GM23338 (cell line): Measurements from ENCODE around the gene AGO1. TPM values are rescaled to one million over a fixed set of nuclear protein-coding genes. Genes with fewer than 3 reads are reported as not detected.

Source experiments
- ATAC-seq: fragments of 200-7000 bp; cut with Tn5 transposase; 3 replicates; pipeline ENCODE4 v1.9.1; 2020
- DNase-seq: peaks from one replicate; pipeline ENCODE4 v3.0.0-alpha.2; 2015; ENCODE audit warnings: low spot score
- H2AFZ ChIP-seq: fragments of 200-600 bp; sonication (generic); 2 replicates; pipeline ENCODE4 v1.8.0; 2016; ENCODE audit warnings: antibody characterized with exemption, mild to moderate bottlenecking, moderate library complexity
- H3F3A ChIP-seq: fragments of 200-600 bp; sonication (generic); replicated peaks from 2 replicates; pipeline ENCODE4 v1.8.0; 2017; ENCODE audit warnings: antibody characterized with exemption, mixed run types, low read depth
- H3K27ac ChIP-seq: fragments of 200-600 bp; sonication (generic); 2 replicates; pipeline ENCODE4 v1.6.1; 2016; ENCODE audit warnings: low read depth
- H3K27me3 ChIP-seq: fragments of 200-600 bp; sonication (generic); 2 replicates; pipeline ENCODE4 v1.8.0; 2016; ENCODE audit warnings: mild to moderate bottlenecking, mixed run types, moderate library complexity; ENCODE audit not compliant: insufficient read depth
- H3K36me3 ChIP-seq: fragments of 200-600 bp; sonication (generic); 2 replicates; pipeline ENCODE4 v1.8.0; 2016; ENCODE audit warnings: mild to moderate bottlenecking; ENCODE audit not compliant: insufficient read depth
- H3K4me1 ChIP-seq: fragments of 200-600 bp; sonication (generic); 2 replicates; pipeline ENCODE4 v1.8.0; 2016; ENCODE audit warnings: mild to moderate bottlenecking, moderate library complexity; ENCODE audit not compliant: insufficient read depth
- H3K4me2 ChIP-seq: fragments of 200-600 bp; sonication (generic); 2 replicates; pipeline ENCODE4 v1.7.1; 2017; ENCODE audit warnings: mixed run types
- H3K4me3 ChIP-seq: fragments of 200-600 bp; sonication (generic); 2 replicates; pipeline ENCODE4 v1.6.1; 2016; ENCODE audit warnings: mixed run types
- H3K79me2 ChIP-seq: fragments of 200-600 bp; sonication (generic); replicated peaks from 2 replicates; pipeline ENCODE4 v1.8.0; 2017; ENCODE audit warnings: mild to moderate bottlenecking; ENCODE audit not compliant: insufficient read depth
- H3K9me2 ChIP-seq: fragments of 200-600 bp; sonication (generic); 2 replicates; pipeline ENCODE4 v1.8.0; 2017; ENCODE audit not compliant: insufficient read depth
- H4K20me1 ChIP-seq: fragments of 200-600 bp; sonication (generic); replicated peaks from 2 replicates; pipeline ENCODE4 v1.8.0; 2017; ENCODE audit warnings: mild to moderate bottlenecking; ENCODE audit not compliant: insufficient read depth
- H3K27ac Mint-ChIP-seq: 2 replicates; pipeline ENCODE4 v1.8.0; 2020; ENCODE audit warnings: inconsistent platforms, mild to moderate bottlenecking, moderate library complexity, mixed read lengths
- H3K27me3 Mint-ChIP-seq: 3 replicates; pipeline ENCODE4 v1.8.0; 2022; ENCODE audit warnings: low read depth, mild to moderate bottlenecking, moderate library complexity, mixed read lengths, inconsistent platforms; ENCODE audit not compliant: insufficient read depth, poor library complexity
- H3K36me3 Mint-ChIP-seq: 3 replicates; pipeline ENCODE4 v1.8.0; 2021; ENCODE audit warnings: low read depth, mild to moderate bottlenecking, inconsistent platforms, moderate library complexity, mixed read lengths
- H3K4me1 Mint-ChIP-seq: 3 replicates; pipeline ENCODE4 v1.8.0; 2020; ENCODE audit warnings: mild to moderate bottlenecking, inconsistent platforms, mixed read lengths
- H3K4me3 Mint-ChIP-seq: 3 replicates; pipeline ENCODE4 v1.8.0; 2021; ENCODE audit warnings: moderate library complexity, mild to moderate bottlenecking, inconsistent platforms, mixed read lengths
- H3K9me3 Mint-ChIP-seq: 3 replicates; pipeline ENCODE4 v1.8.0; 2020; ENCODE audit warnings: moderate library complexity, mild to moderate bottlenecking, inconsistent platforms, mixed read lengths
- CREB1 ChIP-seq: fragments of 250-450 bp; sonication (Bioruptor Pico); IDR thresholded peaks from 2 replicates; pipeline ENCODE4 v1.5.0; 2020; ENCODE audit warnings: low read depth, mild to moderate bottlenecking, moderate library complexity
- ETS1 ChIP-seq: IDR thresholded peaks from 2 replicates; pipeline ENCODE4 v1.6.1; 2016; ENCODE audit warnings: antibody characterized with exemption
- JUNB ChIP-seq: IDR thresholded peaks from one replicate; pipeline ENCODE4 v1.6.1; 2016; ENCODE audit warnings: antibody characterized with exemption; ENCODE audit not compliant: unreplicated experiment
- ZNF331 ChIP-seq: fragments of 250-450 bp; sonication (Bioruptor Pico); IDR thresholded peaks from 2 replicates; pipeline ENCODE4 v1.5.0; 2020; ENCODE audit warnings: low read depth, mild to moderate bottlenecking, moderate library complexity
- polyA plus RNA-seq: library from polyadenylated mRNA; unstranded; fragments of >200 nt; fragmentation: Nextera tagmentation; extraction: Ambion mirVana; gene quantifications from 2 replicates; pipeline ENCODE4 v1.2.1, GENCODE V29; 2016
- total RNA-seq: library from RNA; depleted of rRNA; stranded (reverse); fragments of >200 nt; shearing (Covaris generic); gene quantifications from 2 replicates; pipeline ENCODE4 v1.2.3, GENCODE V29; 2014
- TF ChIP-seq, protein P1 (sequence below): fragments of 250-450 bp; sonication (Bioruptor Pico); IDR thresholded peaks from 2 replicates; pipeline ENCODE4 v1.5.0; 2020; ENCODE audit warnings: mild to moderate bottlenecking, moderate library complexity

Gene AGO1
- total and polyA plus RNA-seq, 2 experiments from 2014 or later = 10.6 to 65.1 TPM

DNA sequence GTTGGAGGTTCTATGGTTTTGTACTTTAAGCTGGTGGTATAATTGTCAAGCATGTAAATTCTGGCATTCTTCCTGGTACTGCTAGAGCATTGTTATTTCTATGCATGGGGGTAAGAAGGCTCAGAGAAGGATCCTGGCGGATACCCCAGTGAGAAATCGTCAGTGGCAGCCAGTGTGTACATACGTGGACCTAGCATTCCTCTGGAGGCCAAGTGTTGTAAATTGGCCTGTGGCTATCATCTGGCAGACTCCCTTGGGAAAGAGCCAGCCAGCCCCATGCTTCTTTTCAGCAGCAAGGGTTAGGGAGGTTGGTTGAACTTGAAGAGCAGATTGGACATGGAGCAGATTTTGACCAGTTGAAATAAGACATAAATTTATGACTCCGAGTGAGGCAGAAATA is 42.7 kb downstream of the AGO1 start:
- no peak overlapping the region for H3K27ac ChIP-seq
- ATAC-seq = no peak

More for the DNA sequence above, 42.7 kb downstream of the AGO1 start:
- Mint-ChIP-seq H3K4me1 (peaks cover 9% of the 10 kb centered on the region), H3K36me3 (peaks cover 16% of the 10 kb centered on the region), H3K27me3 (peaks cover 5% of the 10 kb centered on the region), H3K4me3 (no peak overlapping the region), H3K9me3 (no peaks in the 10 kb centered on the region), H3K27ac (no peak overlapping the region)
- H4K20me1 ChIP-seq = peaks cover 11% of the 10 kb centered on the region; the same call in 1 of the 2 replicates
- no peak overlapping the region for H3K4me3 ChIP-seq
- peaks cover 10% of the 10 kb centered on the region for H3K4me1 ChIP-seq
- 0 out of 2 replicates have a peak, but pooled peaks cover 8% of the 10 kb centered on the region for H3F3A ChIP-seq
- H3K27me3 ChIP-seq = no peaks in the 10 kb centered on the region
- no peaks in the 10 kb centered on the region for H3K79me2 ChIP-seq
- DNase-seq = no peak
- no peak overlapping the region for H2AFZ ChIP-seq
- peaks cover 6% of the 10 kb centered on the region; the same call in 1 of the 2 replicates for H3K36me3 ChIP-seq
- H3K4me2 ChIP-seq = no peak overlapping the region
- TF ChIP-seq CREB1 (no peak), ZNF331 (no peak), JUNB (no peak), ETS1 (no peak)
- TF ChIP-seq, protein P1, sequence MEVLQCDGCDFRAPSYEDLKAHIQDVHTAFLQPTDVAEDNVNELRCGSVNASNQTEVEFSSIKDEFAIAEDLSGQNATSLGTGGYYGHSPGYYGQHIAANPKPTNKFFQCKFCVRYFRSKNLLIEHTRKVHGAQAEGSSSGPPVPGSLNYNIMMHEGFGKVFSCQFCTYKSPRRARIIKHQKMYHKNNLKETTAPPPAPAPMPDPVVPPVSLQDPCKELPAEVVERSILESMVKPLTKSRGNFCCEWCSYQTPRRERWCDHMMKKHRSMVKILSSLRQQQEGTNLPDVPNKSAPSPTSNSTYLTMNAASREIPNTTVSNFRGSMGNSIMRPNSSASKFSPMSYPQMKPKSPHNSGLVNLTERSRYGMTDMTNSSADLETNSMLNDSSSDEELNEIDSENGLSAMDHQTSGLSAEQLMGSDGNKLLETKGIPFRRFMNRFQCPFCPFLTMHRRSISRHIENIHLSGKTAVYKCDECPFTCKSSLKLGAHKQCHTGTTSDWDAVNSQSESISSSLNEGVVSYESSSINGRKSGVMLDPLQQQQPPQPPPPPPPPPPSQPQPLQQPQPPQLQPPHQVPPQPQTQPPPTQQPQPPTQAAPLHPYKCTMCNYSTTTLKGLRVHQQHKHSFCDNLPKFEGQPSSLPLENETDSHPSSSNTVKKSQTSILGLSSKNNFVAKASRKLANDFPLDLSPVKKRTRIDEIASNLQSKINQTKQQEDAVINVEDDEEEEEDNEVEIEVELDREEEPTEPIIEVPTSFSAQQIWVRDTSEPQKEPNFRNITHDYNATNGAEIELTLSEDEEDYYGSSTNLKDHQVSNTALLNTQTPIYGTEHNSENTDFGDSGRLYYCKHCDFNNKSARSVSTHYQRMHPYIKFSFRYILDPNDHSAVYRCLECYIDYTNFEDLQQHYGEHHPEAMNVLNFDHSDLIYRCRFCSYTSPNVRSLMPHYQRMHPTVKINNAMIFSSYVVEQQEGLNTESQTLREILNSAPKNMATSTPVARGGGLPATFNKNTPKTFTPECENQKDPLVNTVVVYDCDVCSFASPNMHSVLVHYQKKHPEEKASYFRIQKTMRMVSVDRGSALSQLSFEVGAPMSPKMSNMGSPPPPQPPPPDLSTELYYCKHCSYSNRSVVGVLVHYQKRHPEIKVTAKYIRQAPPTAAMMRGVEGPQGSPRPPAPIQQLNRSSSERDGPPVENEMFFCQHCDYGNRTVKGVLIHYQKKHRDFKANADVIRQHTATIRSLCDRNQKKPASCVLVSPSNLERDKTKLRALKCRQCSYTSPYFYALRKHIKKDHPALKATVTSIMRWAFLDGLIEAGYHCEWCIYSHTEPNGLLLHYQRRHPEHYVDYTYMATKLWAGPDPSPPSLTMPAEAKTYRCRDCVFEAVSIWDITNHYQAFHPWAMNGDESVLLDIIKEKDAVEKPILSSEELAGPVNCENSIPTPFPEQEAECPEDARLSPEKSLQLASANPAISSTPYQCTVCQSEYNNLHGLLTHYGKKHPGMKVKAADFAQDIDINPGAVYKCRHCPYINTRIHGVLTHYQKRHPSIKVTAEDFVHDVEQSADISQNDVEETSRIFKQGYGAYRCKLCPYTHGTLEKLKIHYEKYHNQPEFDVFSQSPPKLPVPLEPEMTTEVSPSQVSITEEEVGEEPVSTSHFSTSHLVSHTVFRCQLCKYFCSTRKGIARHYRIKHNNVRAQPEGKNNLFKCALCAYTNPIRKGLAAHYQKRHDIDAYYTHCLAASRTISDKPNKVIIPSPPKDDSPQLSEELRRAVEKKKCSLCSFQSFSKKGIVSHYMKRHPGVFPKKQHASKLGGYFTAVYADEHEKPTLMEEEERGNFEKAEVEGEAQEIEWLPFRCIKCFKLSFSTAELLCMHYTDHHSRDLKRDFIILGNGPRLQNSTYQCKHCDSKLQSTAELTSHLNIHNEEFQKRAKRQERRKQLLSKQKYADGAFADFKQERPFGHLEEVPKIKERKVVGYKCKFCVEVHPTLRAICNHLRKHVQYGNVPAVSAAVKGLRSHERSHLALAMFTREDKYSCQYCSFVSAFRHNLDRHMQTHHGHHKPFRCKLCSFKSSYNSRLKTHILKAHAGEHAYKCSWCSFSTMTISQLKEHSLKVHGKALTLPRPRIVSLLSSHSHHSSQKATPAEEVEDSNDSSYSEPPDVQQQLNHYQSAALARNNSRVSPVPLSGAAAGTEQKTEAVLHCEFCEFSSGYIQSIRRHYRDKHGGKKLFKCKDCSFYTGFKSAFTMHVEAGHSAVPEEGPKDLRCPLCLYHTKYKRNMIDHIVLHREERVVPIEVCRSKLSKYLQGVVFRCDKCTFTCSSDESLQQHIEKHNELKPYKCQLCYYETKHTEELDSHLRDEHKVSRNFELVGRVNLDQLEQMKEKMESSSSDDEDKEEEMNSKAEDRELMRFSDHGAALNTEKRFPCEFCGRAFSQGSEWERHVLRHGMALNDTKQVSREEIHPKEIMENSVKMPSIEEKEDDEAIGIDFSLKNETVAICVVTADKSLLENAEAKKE (CRISPR knock-in tag) = no peak
- no peaks in the 10 kb centered on the region for H3K9me2 ChIP-seq
